NCI-H1417 (cell line): ENCODE measurements around the gene C1QC.
"Not testable (repeated sequence)": the region's sequence is repeated elsewhere in the genome, so short reads cannot be mapped to it uniquely, and the experiment has no call there.

Experiments
- DNase-seq, 3 experiments: peaks; one replicate each; lab custom pipeline; 2025; lab: John Stamatoyannopoulos, UW

C1QC gene

GRCh38 chr1:22650089-22650693, 6.8 kb downstream of the C1QC start:
- DNase-seq, result no peak

GRCh38 chr1:22651941-22652856, 8.8 kb downstream of the C1QC start:
- DNase-seq, result peak in 1 of 3 experiments; percentile 45

- no peak for DNase-seq
Measured at GRCh38 chr1:22652881-22653316, 9.5 kb downstream of the C1QC start, which contains the start of gene C1QB. Gene C1QB, plus strand, starts transcription at chr1:22653236. Its CDS starts 6,227 bp downstream, at chr1:22659463.

- peak in 1 of 3 experiments; percentile 10 for DNase-seq
Measured at GRCh38 chr1:22654692-22655091, 11.3 kb downstream of the C1QC start.

- no peak for DNase-seq
Measured at GRCh38 chr1:22658385-22659163, 15.1 kb downstream of the C1QC start.

GRCh38 chr1:22660716-22661241, 17.3 kb downstream of the C1QC start:
- DNase-seq, result no peak

- DNase-seq, result no peak
Measured at GRCh38 chr1:22661880-22662279, 18.4 kb downstream of the C1QC start.

- peak in 2 of 3 experiments; percentile 12 to 33 for DNase-seq
Measured at GRCh38 chr1:22662318-22662717, 18.9 kb downstream of the C1QC start.

GRCh38 chr1:22662986-22663408, 19.6 kb downstream of the C1QC start:
- no peak for DNase-seq

GRCh38 chr1:22665752-22666151, 22.3 kb downstream of the C1QC start:
- DNase-seq, result peak in 2 of 3 experiments; percentile 19 to 55

- no peak for DNase-seq
Measured at GRCh38 chr1:22666412-22666811, 23.0 kb downstream of the C1QC start.

GRCh38 chr1:22668840-22669239, 25.4 kb downstream of the C1QC start:
- not testable (repeated sequence) for DNase-seq

- peak in 1 of 3 experiments; percentile 18 for DNase-seq
Measured at GRCh38 chr1:22670352-22670975, 27.0 kb downstream of the C1QC start.

GRCh38 chr1:22671999-22672398, 28.6 kb downstream of the C1QC start:
- no peak for DNase-seq

- peak; percentile 29 to 85 (median 64) for DNase-seq
Measured at GRCh38 chr1:22673486-22674409, 30.3 kb downstream of the C1QC start.

GRCh38 chr1:22674410-22674749, 30.9 kb downstream of the C1QC start:
- no peak for DNase-seq

GRCh38 chr1:22676151-22676550, 32.7 kb downstream of the C1QC start:
- not testable (repeated sequence) for DNase-seq

- DNase-seq, result no peak
Measured at GRCh38 chr1:22676916-22677583, 33.6 kb downstream of the C1QC start.

- no peak for DNase-seq
Measured at GRCh38 chr1:22677931-22678896, 34.8 kb downstream of the C1QC start.
